ENCODE measurements around the gene HMCES. TPM values are rescaled to one million over a fixed set of nuclear protein-coding genes. Genes with fewer than 3 reads are reported as not detected.

HMCES gene
- total and polyA plus RNA-seq, 2 of the 13 experiments (the other 11 are each of a cell fraction or from before 2014, with no cell fraction given) = 16.1 to 37.5 TPM

DNA sequence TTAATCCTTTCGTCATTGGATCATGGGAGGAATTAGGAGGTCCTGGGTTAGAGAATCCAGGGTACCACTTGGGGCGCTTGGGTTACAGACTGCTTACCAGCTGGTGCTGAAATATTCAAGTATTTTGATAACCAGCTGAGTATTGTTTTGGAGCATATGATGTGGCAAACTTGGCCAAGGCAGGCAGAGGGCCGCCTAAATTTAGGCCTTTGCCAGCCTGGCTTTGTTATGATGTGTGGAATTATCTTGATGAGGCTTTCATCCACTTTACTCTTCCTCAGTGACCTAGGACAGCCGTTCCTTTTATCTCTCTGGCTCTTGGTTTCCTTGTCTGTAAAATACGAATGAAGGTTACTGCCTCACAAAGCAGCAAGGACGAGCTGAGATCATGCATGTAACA, 22.4 kb upstream of the HMCES start:
- no peak overlapping the region for H3K4me2 ChIP-seq (ENCODE audit: low read depth, low read length)
- no peak for FAIRE-seq
- no peaks in the 10 kb centered on the region for H3K9me3 ChIP-seq (ENCODE audit: low read length)
- peaks cover 3% of the 10 kb centered on the region; the same call in 1 of the 2 replicates for H4K20me1 ChIP-seq (ENCODE audit: insufficient read depth, low read length)
- no peak for TF ChIP-seq ZFP1 (CRISPR knock-in tag; IDR thresholded peaks at IDR 0.05)
- TF ChIP-seq, protein P1, sequence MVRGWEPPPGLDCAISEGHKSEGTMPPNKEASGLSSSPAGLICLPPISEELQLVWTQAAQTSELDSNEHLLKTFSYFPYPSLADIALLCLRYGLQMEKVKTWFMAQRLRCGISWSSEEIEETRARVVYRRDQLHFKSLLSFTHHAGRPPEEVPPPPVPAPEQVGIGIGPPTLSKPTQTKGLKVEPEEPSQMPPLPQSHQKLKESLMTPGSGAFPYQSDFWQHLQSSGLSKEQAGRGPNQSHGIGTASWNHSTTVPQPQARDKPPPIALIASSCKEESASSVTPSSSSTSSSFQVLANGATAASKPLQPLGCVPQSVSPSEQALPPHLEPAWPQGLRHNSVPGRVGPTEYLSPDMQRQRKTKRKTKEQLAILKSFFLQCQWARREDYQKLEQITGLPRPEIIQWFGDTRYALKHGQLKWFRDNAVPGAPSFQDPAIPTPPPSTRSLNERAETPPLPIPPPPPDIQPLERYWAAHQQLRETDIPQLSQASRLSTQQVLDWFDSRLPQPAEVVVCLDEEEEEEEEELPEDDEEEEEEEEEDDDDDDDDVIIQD (CRISPR knock-in tag; IDR thresholded peaks at IDR 0.05; ENCODE audit: low read depth) = no peak
- TF ChIP-seq ZNF556 (CRISPR knock-in tag; IDR thresholded peaks at IDR 0.05; ENCODE audit: borderline replicate concordance) = no peak
- no peak for TF ChIP-seq RBM39 (IDR thresholded peaks at IDR 0.05; ENCODE audit: low read depth, low read length, poor library complexity, severe bottlenecking)
- TF ChIP-seq, protein P2, sequence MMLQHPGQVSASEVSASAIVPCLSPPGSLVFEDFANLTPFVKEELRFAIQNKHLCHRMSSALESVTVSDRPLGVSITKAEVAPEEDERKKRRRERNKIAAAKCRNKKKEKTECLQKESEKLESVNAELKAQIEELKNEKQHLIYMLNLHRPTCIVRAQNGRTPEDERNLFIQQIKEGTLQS (CRISPR knock-in tag; IDR thresholded peaks at IDR 0.05) = no peak
- no peak for TF ChIP-seq ZNF552 (CRISPR knock-in tag; IDR thresholded peaks at IDR 0.05; ENCODE audit: borderline replicate concordance)
- no peak for TF ChIP-seq ZNF33B (CRISPR knock-in tag; IDR thresholded peaks at IDR 0.05)
- no peak for TF ChIP-seq REL (CRISPR knock-in tag; conservative IDR thresholded peaks at IDR 0.05)
- TF ChIP-seq, protein P3, sequence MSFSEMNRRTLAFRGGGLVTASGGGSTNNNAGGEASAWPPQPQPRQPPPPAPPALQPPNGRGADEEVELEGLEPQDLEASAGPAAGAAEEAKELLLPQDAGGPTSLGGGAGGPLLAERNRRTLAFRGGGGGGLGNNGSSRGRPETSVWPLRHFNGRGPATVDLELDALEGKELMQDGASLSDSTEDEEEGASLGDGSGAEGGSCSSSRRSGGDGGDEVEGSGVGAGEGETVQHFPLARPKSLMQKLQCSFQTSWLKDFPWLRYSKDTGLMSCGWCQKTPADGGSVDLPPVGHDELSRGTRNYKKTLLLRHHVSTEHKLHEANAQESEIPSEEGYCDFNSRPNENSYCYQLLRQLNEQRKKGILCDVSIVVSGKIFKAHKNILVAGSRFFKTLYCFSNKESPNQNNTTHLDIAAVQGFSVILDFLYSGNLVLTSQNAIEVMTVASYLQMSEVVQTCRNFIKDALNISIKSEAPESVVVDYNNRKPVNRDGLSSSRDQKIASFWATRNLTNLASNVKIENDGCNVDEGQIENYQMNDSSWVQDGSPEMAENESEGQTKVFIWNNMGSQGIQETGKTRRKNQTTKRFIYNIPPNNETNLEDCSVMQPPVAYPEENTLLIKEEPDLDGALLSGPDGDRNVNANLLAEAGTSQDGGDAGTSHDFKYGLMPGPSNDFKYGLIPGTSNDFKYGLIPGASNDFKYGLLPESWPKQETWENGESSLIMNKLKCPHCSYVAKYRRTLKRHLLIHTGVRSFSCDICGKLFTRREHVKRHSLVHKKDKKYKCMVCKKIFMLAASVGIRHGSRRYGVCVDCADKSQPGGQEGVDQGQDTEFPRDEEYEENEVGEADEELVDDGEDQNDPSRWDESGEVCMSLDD (CRISPR knock-in tag; IDR thresholded peaks at IDR 0.05; ENCODE audit: borderline replicate concordance) = no peak
- TF ChIP-seq CHD4 (IDR thresholded peaks at IDR 0.05; ENCODE audit: borderline replicate concordance, low read length) = no peak
- TF ChIP-seq, protein P4, sequence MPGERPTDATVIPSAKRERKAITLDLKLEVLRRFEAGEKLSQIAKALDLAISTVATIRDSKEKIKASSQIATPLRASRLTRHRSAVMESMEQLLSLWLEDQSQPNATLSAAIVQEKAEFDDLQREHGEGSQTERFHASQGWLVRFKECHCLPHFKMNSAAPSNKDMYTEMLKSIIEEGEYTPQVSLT (CRISPR knock-in tag; IDR thresholded peaks at IDR 0.05; ENCODE audit: borderline replicate concordance, low read depth) = no peak
- TF ChIP-seq FOXC1 (CRISPR knock-in tag; IDR thresholded peaks at IDR 0.05; ENCODE audit: borderline replicate concordance) = no peak
- no peak for TF ChIP-seq ZNF616 (CRISPR knock-in tag; IDR thresholded peaks at IDR 0.05; ENCODE audit: low read depth)
- WGBS (ENCODE audit: low lambda C conversion rate) = 93% methylated on average over 6 of the region's 6 CpGs
- H3K9ac ChIP-seq (ENCODE audit: insufficient read depth, low read depth, low read length) = no peak overlapping the region
- BruUV-seq (replicated peaks) = no TSS peak
- peaks cover 21% of the 10 kb centered on the region for H3K4me1 ChIP-seq (ENCODE audit: insufficient read depth, low read length)
- ChIA-PET POLR2A (no interaction called here), CTCF (ENCODE audit: low intra/inter-chr PET ratio, low total read pairs) (no interaction called here)
- peaks cover 9% of the 10 kb centered on the region for H3K79me2 ChIP-seq (ENCODE audit: insufficient read depth, low read length)
- no peak overlapping the region for H3K4me3 ChIP-seq (replicated peaks in 1 of 3; ENCODE audit: insufficient read depth in 1 of 3, low read depth in 2 of 3, low read length in 3 of 3)
- H3K27me3 ChIP-seq (ENCODE audit: control insufficient read depth in 1 of 2, insufficient read depth in 2 of 2, low read length in 2 of 2) = no peaks in the 10 kb centered on the region
- no peak overlapping the region for H2AFZ ChIP-seq (ENCODE audit: low read length)
- no peak overlapping the region for H3K27ac ChIP-seq (ENCODE audit: extremely low read length, insufficient read depth, low read length)
- ATAC-seq = no peak
- in situ Hi-C loops (cut with HindIII; ENCODE audit: extremely low pct_ligation_motif_present, low pct_unique_long_range_greater_than_20kb) = no loop called here
- H3K36me3 ChIP-seq (replicated peaks in 1 of 2; ENCODE audit: control insufficient read depth in 1 of 2, insufficient read depth in 2 of 2, low read length in 2 of 2) = peaks cover 56 to 87% of the 10 kb centered on the region in 2 experiments
- DNase-seq (ENCODE audit: low spot score) = no peak
- intact Hi-C loops (cut with micrococcal nuclease; ENCODE audit: unreplicated experiment) = no loop called here
